SK-N-SH (cell line): ENCODE measurements around the gene MAN1B1. TPM values are rescaled to one million over a fixed set of nuclear protein-coding genes. Genes with fewer than 3 reads are reported as not detected.

Experiments
- CTCF ChIA-PET: fragments of 300-600, 350-600 bp; formaldehyde crosslinking; extraction: SDS; loops from one replicate; lab custom pipeline; 2021; lab: Yijun Ruan, JAX
- POLR2A ChIA-PET: fragments of 350-600 bp; sonication (Branson Sonifier 250); formaldehyde crosslinking; extraction: SDS; loops from one replicate; lab custom pipeline; 2020; ENCODE audit warnings: antibody characterized with exemption, inconsistent platforms; lab: Yijun Ruan, JAX
- DNase-seq: peaks from one replicate; pipeline ENCODE4 v3.0.0; 2012
- H2AFZ ChIP-seq: fragments of 200-600 bp; sonication (generic); 2 replicates; pipeline ENCODE4 v1.8.1; 2016; ENCODE audit warnings: antibody characterized with exemption, mild to moderate bottlenecking, low read depth
- H3F3A ChIP-seq: fragments of 200-600 bp; sonication (generic); replicated peaks from 2 replicates; pipeline ENCODE3; 2016; ENCODE audit warnings: antibody characterized with exemption, mild to moderate bottlenecking; ENCODE audit not compliant: insufficient read depth
- H3K27ac ChIP-seq, 2 experiments: fragments of 200-500 bp in 1 of 2; fragments of 200-600 bp in 1 of 2; sonication (Bioruptor generic) in 1 of 2; sonication (generic), shearing (Covaris generic) in 1 of 2; 2 replicates each; pipeline versions ENCODE4 v1.5.1 to v1.6.1; 2014 to 2016; ENCODE audit warnings: low read depth in 2 of 2, inconsistent platforms in 1 of 2, low read length in 1 of 2, mild to moderate bottlenecking in 1 of 2, mixed read lengths in 1 of 2
- H3K27me3 ChIP-seq: fragments of 200-600 bp; sonication (generic), shearing (Covaris generic); 2 replicates; pipeline ENCODE4 v1.6.1; 2016; ENCODE audit warnings: mixed run types; ENCODE audit not compliant: insufficient read depth
- H3K36me3 ChIP-seq, 2 experiments: fragments of 200-500 bp in 1 of 2; fragments of 200-600 bp in 1 of 2; sonication (Bioruptor generic) in 1 of 2; sonication (generic) in 1 of 2; replicated peaks in 1 of 2; 2 replicates each; pipeline versions ENCODE3 to v1.5.1; 2014 to 2016; ENCODE audit warnings: low read length in 1 of 2, mild to moderate bottlenecking in 1 of 2; ENCODE audit not compliant: insufficient read depth in 2 of 2, control insufficient read depth in 1 of 2
- H3K4me1 ChIP-seq, 2 experiments: fragments of 200-500 bp in 1 of 2; fragments of 200-600 bp in 1 of 2; sonication (Bioruptor generic) in 1 of 2; sonication (generic), shearing (Covaris generic) in 1 of 2; 2 replicates each; pipeline versions ENCODE4 v1.5.1 to v1.6.1; 2014 to 2016; ENCODE audit warnings: low read depth in 1 of 2, low read length in 1 of 2, mixed run types in 1 of 2; ENCODE audit not compliant: insufficient read depth in 2 of 2, control insufficient read depth in 1 of 2
- H3K4me2 ChIP-seq: fragments of 200-600 bp; sonication (generic), shearing (Covaris generic); 2 replicates; pipeline ENCODE4 v1.6.1; 2017; ENCODE audit warnings: mixed run types
- H3K4me3 ChIP-seq, 2 experiments: fragments of 200-500 bp in 1 of 2; fragments of 200-600 bp in 1 of 2; sonication (Bioruptor generic) in 1 of 2; sonication (generic), shearing (Covaris generic) in 1 of 2; 2 replicates each; pipeline versions ENCODE4 v1.5.1 to v1.8.1; 2014 to 2016; ENCODE audit warnings: low read depth in 2 of 2, inconsistent platforms in 1 of 2, low read length in 1 of 2, mild to moderate bottlenecking in 1 of 2, mixed read lengths in 1 of 2, moderate library complexity in 1 of 2
- H3K79me2 ChIP-seq: fragments of 200-600 bp; sonication (generic); 2 replicates; pipeline ENCODE4 v1.8.1; 2017; ENCODE audit warnings: mild to moderate bottlenecking; ENCODE audit not compliant: insufficient read depth
- H3K9ac ChIP-seq: fragments of 200-600 bp; sonication (generic); 2 replicates; pipeline ENCODE4 v1.6.1; 2017; ENCODE audit warnings: mixed run types
- H3K9me2 ChIP-seq: fragments of 200-600 bp; sonication (generic); 2 replicates; pipeline ENCODE4 v1.6.1; 2017; ENCODE audit warnings: mixed run types
- H3K9me3 ChIP-seq: fragments of 200-600 bp; sonication (generic); 2 replicates; pipeline ENCODE4 v1.6.1; 2017; ENCODE audit warnings: mixed run types, mild to moderate bottlenecking, moderate library complexity
- H4K20me1 ChIP-seq: fragments of 200-600 bp; sonication (generic); 2 replicates; pipeline ENCODE4 v1.6.1; 2017; ENCODE audit warnings: mild to moderate bottlenecking, mixed run types; ENCODE audit not compliant: insufficient read depth
- FOSL2 ChIP-seq: IDR thresholded peaks from 2 replicates; pipeline ENCODE4 v1.4.0; 2012; ENCODE audit warnings: low read depth, mild to moderate bottlenecking, moderate library complexity, borderline replicate concordance
- GABPA ChIP-seq: IDR thresholded peaks from 2 replicates; pipeline ENCODE4 v1.4.0; 2012; ENCODE audit warnings: low read depth, mild to moderate bottlenecking
- NRF1 ChIP-seq: IDR thresholded peaks from 2 replicates; pipeline ENCODE4 v1.6.1; 2012; ENCODE audit warnings: low read depth, mild to moderate bottlenecking, low read length
- SIN3A ChIP-seq: IDR thresholded peaks from 2 replicates; pipeline ENCODE4 v1.6.1; 2012; ENCODE audit warnings: low read depth, mild to moderate bottlenecking, low read length, moderate library complexity, borderline replicate concordance
- YY1 ChIP-seq: IDR thresholded peaks from 2 replicates; pipeline ENCODE4 v1.4.0; 2012; ENCODE audit warnings: low read depth, mild to moderate bottlenecking
- WGBS: methylation state at CpG from one replicate; pipeline ENCODE4 v1.1.6; 2017; ENCODE audit warnings: low lambda C conversion rate; 5-methylcytosine and 5-hydroxymethylcytosine counted together
- polyA plus RNA-seq, 3 experiments: library from polyadenylated mRNA; depleted of rRNA; stranded (reverse); fragments of >200 nt; gene quantifications; 2 replicates each; pipeline ENCODE4 v1.2.3, GENCODE V29; 2012

The MAN1B1 gene
- polyA plus RNA-seq, 1 of the 3 experiments (the other 2 are of a cell fraction), result 57.8 TPM

GRCh38 chr9:137053944-137054931 is 32.5 kb upstream of the MAN1B1 start, which contains the start of gene ENTPD2:
ENTPD2 (minus strand) TSS chr9:137054061; CDS start chr9:137053997, 64 bp downstream.
- Histone ChIP-seq H3K27me3 (0 out of 2 replicates have a peak, but pooled peaks cover 5% of the 10 kb centered on the region), H3K4me1 (peaks cover 0 to 32% of the 10 kb centered on the region in 2 experiments; a peak in 2 of 4 replicates), H2AFZ (no peak within 1 kb of the TSS), H3K36me3 (no peaks in the 10 kb centered on the region), H3K9me2 (no peaks in the 10 kb centered on the region), H3K79me2 (no peaks in the 10 kb centered on the region), H3K4me3 (no peak within 1 kb of the TSS), H3K9ac (no peak within 1 kb of the TSS), H3F3A (no peaks in the 10 kb centered on the region), H3K27ac (peak within 1 kb of the TSS in 1 of 2 experiments; percentile 96; a peak in 2 of 4 replicates), H3K4me2 (no peak within 1 kb of the TSS), H4K20me1 (no peaks in the 10 kb centered on the region), H3K9me3 (no peaks in the 10 kb centered on the region)
- TF ChIP-seq SIN3A (no peak), FOSL2 (no peak)
- ChIA-PET POLR2A (no interaction called here), CTCF (interaction anchor here (1.2 to 19.8 kb wide), 6 partner anchors 7 to 267 kb away, joined by 3 to 803 read pairs (median 10); partner anchors contain the start of genes NPDC1 and SAPCD2)
- 77% methylated on average over 60 of the region's 90 CpGs for WGBS
- DNase-seq, result no peak

DNA sequence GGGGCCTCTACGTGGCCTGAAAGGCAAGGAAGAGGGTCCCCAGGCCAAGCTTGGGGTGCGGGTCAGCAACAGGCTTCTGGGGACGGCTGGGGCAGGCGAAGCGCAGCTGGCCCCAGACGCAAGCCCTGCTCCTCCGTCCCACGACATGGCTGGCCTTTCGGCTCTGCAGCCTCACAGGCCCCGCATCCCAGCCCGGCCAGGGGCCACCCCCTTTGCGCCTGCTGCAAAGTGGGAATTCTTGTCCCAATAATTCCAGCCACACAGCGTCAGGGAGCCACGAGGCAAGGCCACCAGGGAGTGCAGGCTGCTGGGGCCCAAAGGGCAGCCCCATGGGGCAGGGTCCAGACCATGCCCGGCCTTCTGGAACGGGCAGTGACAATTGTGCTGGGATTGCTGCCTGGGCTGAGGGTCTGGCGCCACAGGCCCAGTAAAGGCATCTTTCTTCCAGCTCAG is 31.8 kb upstream of the MAN1B1 start:
- peak overlapping the region; percentile 71; the same call in 1 of the 2 replicates for H3K4me2 ChIP-seq
- no peaks in the 10 kb centered on the region for H4K20me1 ChIP-seq
- ChIA-PET POLR2A (interaction anchor here (0.8 to 1.8 kb wide), 12 partner anchors 8 to 247 kb away, joined by 3 to 17 read pairs (median 6); partner anchors contain the start of genes DPP7, GRIN1, NPDC1 and NRARP), CTCF (interaction anchor here (1.1 to 19.8 kb wide), 9 partner anchors 8 to 267 kb away, joined by 3 to 803 read pairs (median 9); partner anchors contain the start of genes NPDC1, SAPCD2 and UAP1L1)
- H2AFZ ChIP-seq, result no peak overlapping the region
- no peaks in the 10 kb centered on the region for H3K27me3 ChIP-seq
- H3K27ac ChIP-seq, result peak overlapping the region; percentile 32 to 96; a peak in 3 of 4 replicates
- H3K9ac ChIP-seq, result no peak overlapping the region
- no peak for TF ChIP-seq GABPA
- TF ChIP-seq YY1, result no peak
- no peak for TF ChIP-seq NRF1
- no peak for TF ChIP-seq SIN3A
- peaks cover 0 to 29% of the 10 kb centered on the region in 2 experiments; a peak in 2 of 4 replicates for H3K4me1 ChIP-seq
- H3F3A ChIP-seq, result no peaks in the 10 kb centered on the region
- no peak for DNase-seq
- H3K36me3 ChIP-seq, result no peaks in the 10 kb centered on the region
- no peak overlapping the region for H3K4me3 ChIP-seq
- no peaks in the 10 kb centered on the region for H3K9me2 ChIP-seq
- no peaks in the 10 kb centered on the region for H3K9me3 ChIP-seq
- H3K79me2 ChIP-seq, result no peaks in the 10 kb centered on the region
- WGBS, result 83% methylated on average over 6 of the region's 17 CpGs
